Smooth muscle cell (in vitro differentiated cells): ENCODE data around the gene COL5A1. TPM values are rescaled to one million over a fixed set of nuclear protein-coding genes. Genes with fewer than 3 reads are reported as not detected.

Experiments used
- DNase-seq: peaks from one replicate; lab custom pipeline; 2025; ENCODE audit not compliant: unreplicated experiment; lab: John Stamatoyannopoulos, UW
- H2AFZ ChIP-seq: fragments of 200-600 bp; sonication (generic); 2 replicates; pipeline ENCODE4 v1.6.0; 2016; ENCODE audit warnings: antibody characterized with exemption, low read depth, mild to moderate bottlenecking
- H3F3A ChIP-seq: fragments of 200-600 bp; sonication (generic); 2 replicates; pipeline ENCODE4 v1.6.0; 2017; ENCODE audit warnings: antibody characterized with exemption, low read depth
- H3K27ac ChIP-seq: fragments of 200-600 bp; sonication (generic); 2 replicates; pipeline ENCODE4 v1.5.1; 2016; ENCODE audit warnings: low read depth, mild to moderate bottlenecking
- H3K27me3 ChIP-seq: fragments of 200-600 bp; sonication (generic); 2 replicates; pipeline ENCODE4 v1.6.1; 2016; ENCODE audit warnings: low read depth, mild to moderate bottlenecking
- H3K36me3 ChIP-seq: fragments of 200-600 bp; sonication (generic); 2 replicates; pipeline ENCODE4 v1.5.1; 2016; ENCODE audit warnings: low read depth
- H3K4me1 ChIP-seq: fragments of 200-600 bp; sonication (generic); 2 replicates; pipeline ENCODE4 v1.5.1; 2016; ENCODE audit warnings: low read depth
- H3K4me2 ChIP-seq: fragments of 200-600 bp; sonication (generic); 2 replicates; pipeline ENCODE4 v1.6.0; 2016; ENCODE audit warnings: mild to moderate bottlenecking
- H3K4me3 ChIP-seq: fragments of 200-600 bp; sonication (generic); 2 replicates; pipeline ENCODE4 v1.5.1; 2016; ENCODE audit warnings: mild to moderate bottlenecking
- H3K79me2 ChIP-seq: fragments of 200-600 bp; sonication (generic); 2 replicates; pipeline ENCODE4 v1.6.0; 2016; ENCODE audit warnings: low read depth, mild to moderate bottlenecking
- H3K9ac ChIP-seq: fragments of 200-600 bp; sonication (generic); 2 replicates; pipeline ENCODE4 v1.6.0; 2016; ENCODE audit warnings: low read depth
- H3K9me3 ChIP-seq: fragments of 200-600 bp; sonication (generic); replicated peaks from 2 replicates; pipeline ENCODE4 v1.5.1; 2016; ENCODE audit warnings: low read depth
- H4K20me1 ChIP-seq: fragments of 200-600 bp; sonication (generic); 2 replicates; pipeline ENCODE4 v1.6.0; 2016; ENCODE audit warnings: low read depth
- CTCF ChIP-seq: fragments of 200-600 bp; sonication (generic); IDR thresholded peaks from 2 replicates; pipeline ENCODE4 v1.5.1; 2017; ENCODE audit warnings: borderline replicate concordance, mild to moderate bottlenecking, antibody characterized with exemption; ENCODE audit not compliant: insufficient read depth, poor library complexity, severe bottlenecking
- WGBS: methylation state at CpG from one replicate; pipeline ENCODE4 v1.1.7; 2016; ENCODE audit warnings: low lambda C conversion rate; 5-methylcytosine and 5-hydroxymethylcytosine counted together
- polyA plus RNA-seq: library from polyadenylated mRNA; unstranded; fragments of >200 nt; fragmentation: Nextera tagmentation; extraction: Ambion mirVana; gene quantifications from 2 replicates; pipeline ENCODE4 v1.2.1, GENCODE V29; 2016
- total RNA-seq: library from RNA; depleted of rRNA; stranded (reverse); fragments of >200 nt; gene quantifications from 2 replicates; pipeline ENCODE4 v1.2.3, GENCODE V29; 2014

COL5A1 gene
- total and polyA plus RNA-seq, 2 experiments from 2014 or later = 1,084 to 1,443 TPM

GRCh38 chr9:134593286-134594077 lies 48.1 kb upstream of the COL5A1 start:
- no peak overlapping the region for H3K4me3 ChIP-seq
- H4K20me1 ChIP-seq = no peaks in the 10 kb centered on the region
- WGBS = 94% methylated on average over 25 of the region's 25 CpGs
- no peak for TF ChIP-seq CTCF
- no peak for DNase-seq
- no peaks in the 10 kb centered on the region for H3K27me3 ChIP-seq
- H3K27ac ChIP-seq = peak overlapping the region; percentile 99
- H3K9me3 ChIP-seq = no peaks in the 10 kb centered on the region
- no peaks in the 10 kb centered on the region for H3K36me3 ChIP-seq
- no peak overlapping the region for H2AFZ ChIP-seq
- H3F3A ChIP-seq = peaks cover 33% of the 10 kb centered on the region
- H3K4me1 ChIP-seq = peaks cover 15% of the 10 kb centered on the region
- H3K9ac ChIP-seq = peak overlapping the region; percentile 36
- peak overlapping the region; percentile 76 for H3K4me2 ChIP-seq
- H3K79me2 ChIP-seq = peaks cover 11% of the 10 kb centered on the region

GRCh38 chr9:134594078-134594941 lies 47.3 kb upstream of the COL5A1 start:
- no peak overlapping the region for H3K4me3 ChIP-seq
- no peaks in the 10 kb centered on the region for H3K9me3 ChIP-seq
- peaks cover 36% of the 10 kb centered on the region for H3F3A ChIP-seq
- H3K27ac ChIP-seq = peak overlapping the region; percentile 19
- no peaks in the 10 kb centered on the region for H4K20me1 ChIP-seq
- H3K36me3 ChIP-seq = no peaks in the 10 kb centered on the region
- peaks cover 13% of the 10 kb centered on the region for H3K79me2 ChIP-seq
- H2AFZ ChIP-seq = no peak overlapping the region
- no peak overlapping the region for H3K9ac ChIP-seq
- no peak for TF ChIP-seq CTCF
- no peak overlapping the region for H3K4me2 ChIP-seq
- WGBS = 94% methylated on average over 15 of the region's 15 CpGs
- no peak for DNase-seq
- peaks cover 18% of the 10 kb centered on the region for H3K4me1 ChIP-seq
- H3K27me3 ChIP-seq = no peaks in the 10 kb centered on the region

- no peaks in the 10 kb centered on the region for H4K20me1 ChIP-seq
- no peak for TF ChIP-seq CTCF
- no peak overlapping the region for H2AFZ ChIP-seq
- H3K9ac ChIP-seq = no peak overlapping the region
- H3K4me3 ChIP-seq = no peak overlapping the region
- no peaks in the 10 kb centered on the region for H3K27me3 ChIP-seq
- 97% methylated on average over 9 of the region's 9 CpGs for WGBS
- peaks cover 43% of the 10 kb centered on the region for H3F3A ChIP-seq
- no peak overlapping the region for H3K27ac ChIP-seq
- H3K36me3 ChIP-seq = no peaks in the 10 kb centered on the region
- H3K4me1 ChIP-seq = peaks cover 23% of the 10 kb centered on the region
- DNase-seq = no peak
- H3K4me2 ChIP-seq = no peak overlapping the region
- no peaks in the 10 kb centered on the region for H3K9me3 ChIP-seq
- peaks cover 18% of the 10 kb centered on the region for H3K79me2 ChIP-seq
These were observed 46.6 kb upstream of the COL5A1 start for GRCh38 chr9:134595014-134595413.
